ENCODE results near the gene PCSK6. TPM values are rescaled to one million over a fixed set of nuclear protein-coding genes. Genes with fewer than 3 reads are reported as not detected.

PCSK6 gene
- total and polyA plus RNA-seq, 7 donors, result 8.3 to 32.7 (median 13.3) TPM

DNA sequence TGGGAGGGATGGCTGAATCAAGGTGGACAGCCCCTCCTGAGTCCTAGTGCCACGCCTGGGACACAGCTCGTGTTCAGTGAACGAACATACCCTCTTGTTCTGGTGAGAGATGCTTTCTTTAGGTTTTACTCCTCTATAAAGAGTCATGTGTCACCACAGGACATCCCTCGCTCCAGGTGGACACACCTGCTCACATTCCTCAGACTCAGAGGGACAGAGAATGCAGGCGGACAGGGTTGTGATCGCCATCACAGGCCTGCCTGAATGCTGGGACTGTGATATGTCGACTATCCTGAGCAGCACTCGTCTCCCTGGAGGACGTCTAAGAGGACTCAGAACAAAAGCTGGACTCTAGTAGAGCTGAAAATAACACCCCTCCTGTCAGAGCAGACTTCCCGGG lies 98.1 kb downstream of the PCSK6 start:
- H3K36me3 ChIP-seq (ENCODE audit: insufficient read depth in 1 of 2, low read depth in 1 of 2), result peaks cover 0 to 75% of the 10 kb centered on the region in 2 donors
- WGBS, 3 donors, result 71 to 83% (median 77%) methylated on average over 10 of the region's 10 CpGs
- no peak for TF ChIP-seq CTCF (IDR thresholded peaks at IDR 0.05)
- no peak overlapping the region for H3K4me3 ChIP-seq
- peak in 1 of 2 donors; percentile 20 for DNase-seq
- intact Hi-C loops (cut with DNase I), result no loop called here
- no peaks in the 10 kb centered on the region for H3K4me1 ChIP-seq
- ATAC-seq, result peak in 1 of 4 donors; percentile 19
- H3K27ac ChIP-seq, result no peak overlapping the region
- no peaks in the 10 kb centered on the region for H3K27me3 ChIP-seq (ENCODE audit: insufficient read depth in 3 of 3, low read length in 2 of 3)
- no peaks in the 10 kb centered on the region for H3K9me3 ChIP-seq

GRCh38 chr15:101390462-101390861 lies 99.0 kb downstream of the PCSK6 start:
- no peaks in the 10 kb centered on the region for H3K4me1 ChIP-seq
- H3K27ac ChIP-seq, result no peak overlapping the region
- no peak overlapping the region for H3K4me3 ChIP-seq
- no peaks in the 10 kb centered on the region for H3K9me3 ChIP-seq
- DNase-seq (peak in 1 of 2 donors; percentile 38), ATAC-seq (no peak)
- no peaks in the 10 kb centered on the region for H3K27me3 ChIP-seq (ENCODE audit: insufficient read depth in 3 of 3, low read length in 2 of 3)
- TF ChIP-seq CTCF (IDR thresholded peaks at IDR 0.05), result no peak
- whole genome bisulfite sequencing, 3 donors, result 54 to 76% (median 55%) methylated on average over 8 of the region's 8 CpGs
- H3K36me3 ChIP-seq (ENCODE audit: insufficient read depth in 1 of 2, low read depth in 1 of 2), result peaks cover 0 to 82% of the 10 kb centered on the region in 2 donors
- intact Hi-C loops (cut with DNase I), result no loop called here

DNA sequence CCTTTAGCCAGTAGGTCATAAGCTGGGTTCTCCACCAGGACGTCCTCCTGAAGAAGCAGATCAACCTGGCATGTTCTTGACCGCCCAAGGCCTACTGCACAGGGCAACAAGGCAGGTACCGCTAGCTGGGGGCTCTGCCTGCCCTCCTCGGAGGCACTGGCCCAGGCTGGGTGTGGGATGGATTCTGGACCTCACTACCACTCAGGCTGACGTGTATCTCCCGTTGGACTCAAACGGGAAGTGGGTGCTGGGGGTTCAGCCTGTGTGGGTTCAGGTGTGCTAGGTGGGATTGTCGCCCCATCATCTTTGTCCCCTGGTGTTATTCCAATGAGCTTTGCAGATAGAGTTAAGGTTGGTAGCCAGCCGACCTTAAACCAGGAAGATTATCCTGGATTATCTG lies 99.4 kb downstream of the PCSK6 start:
- Histone ChIP-seq H3K9me3 (no peaks in the 10 kb centered on the region), H3K27me3 (ENCODE audit: insufficient read depth in 3 of 3, low read length in 2 of 3) (no peaks in the 10 kb centered on the region), H3K36me3 (ENCODE audit: insufficient read depth in 1 of 2, low read depth in 1 of 2) (peaks cover 0 to 78% of the 10 kb centered on the region in 2 donors), H3K4me1 (no peaks in the 10 kb centered on the region), H3K4me3 (no peak overlapping the region), H3K27ac (no peak overlapping the region)
- DNase-seq (peak in 1 of 2 donors; percentile 30), ATAC-seq (no peak)
- no peak for TF ChIP-seq CTCF (IDR thresholded peaks at IDR 0.05)
- WGBS, 3 donors, result 75 to 90% (median 84%) methylated on average over 9 of the region's 9 CpGs
- intact Hi-C loops (cut with DNase I), result no loop called here

DNA sequence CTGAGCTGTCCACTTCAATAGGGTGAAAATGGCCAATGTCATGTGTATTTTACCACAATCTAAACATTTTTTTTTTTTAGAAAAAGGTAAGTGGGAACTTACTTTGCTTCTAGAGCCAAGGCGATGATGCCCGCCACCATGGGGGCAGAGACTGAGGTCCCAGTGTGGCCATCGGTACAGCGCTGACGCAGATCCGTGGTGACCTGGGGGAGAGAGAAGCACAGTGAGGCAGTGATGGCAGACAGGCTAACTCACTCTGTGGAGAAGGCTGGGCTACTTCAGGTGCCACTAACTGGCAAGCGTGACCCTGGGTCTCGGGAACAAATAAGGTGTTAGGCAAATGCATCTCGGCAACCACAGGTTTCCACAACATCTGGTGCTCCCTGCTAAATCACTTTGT lies 100.1 kb downstream of the PCSK6 start:
- TF ChIP-seq CTCF (IDR thresholded peaks at IDR 0.05), result no peak
- Histone ChIP-seq H3K36me3 (ENCODE audit: insufficient read depth in 1 of 2, low read depth in 1 of 2) (peaks cover 0 to 73% of the 10 kb centered on the region in 2 donors), H3K27ac (no peak overlapping the region), H3K27me3 (ENCODE audit: insufficient read depth in 3 of 3, low read length in 2 of 3) (no peaks in the 10 kb centered on the region), H3K9me3 (no peaks in the 10 kb centered on the region), H3K4me1 (no peaks in the 10 kb centered on the region), H3K4me3 (no peak overlapping the region)
- WGBS, 3 donors, result 95 to 96% (median 96%) methylated on average over 9 of the region's 9 CpGs
- DNase-seq (peak in 1 of 2 donors; percentile 39), ATAC-seq (no peak)
- intact Hi-C loops (cut with DNase I), result loop anchor here in 1 of 2 donors (5.0 kb wide), 1 partner anchor 43 kb away; no protein-coding TSS in a partner anchor

- H3K27ac ChIP-seq, result no peak overlapping the region
- H3K9me3 ChIP-seq, result no peaks in the 10 kb centered on the region
- WGBS, 3 donors, result 85 to 90% (median 85%) methylated on average over 6 of the region's 6 CpGs
- no peaks in the 10 kb centered on the region for H3K27me3 ChIP-seq (ENCODE audit: insufficient read depth in 3 of 3, low read length in 2 of 3)
- H3K4me3 ChIP-seq, result no peak overlapping the region
- TF ChIP-seq CTCF (IDR thresholded peaks at IDR 0.05), result no peak
- ATAC-seq (no peak), DNase-seq (no peak)
- intact Hi-C loops (cut with DNase I), result loop anchor here in 1 of 2 donors (1.0 to 5.0 kb wide), 2 partner anchors 35 to 44 kb away; no protein-coding TSS in a partner anchor
- peaks cover 0 to 72% of the 10 kb centered on the region in 2 donors for H3K36me3 ChIP-seq (ENCODE audit: insufficient read depth in 1 of 2, low read depth in 1 of 2)
- H3K4me1 ChIP-seq, result no peaks in the 10 kb centered on the region
Observed at GRCh38 chr15:101388046-101388445, 101.5 kb downstream of the PCSK6 start.
